ENCODE measurements around the gene AVPR1B.

- TF ChIP-seq POLR2A (IDR thresholded peaks at IDR 0.05) (no peak), CTCF (IDR thresholded peaks at IDR 0.05) (no peak)
Measured at GRCh38 chr1:206135248-206135647, 18.1 kb upstream of the AVPR1B start.

Measured in Peyer's patch (tissue), 4 donors.